Aorta (tissue), 5 donors: ENCODE measurements around the gene PTTG2. TPM values are rescaled to one million over a fixed set of nuclear protein-coding genes. Genes with fewer than 3 reads are reported as not detected.
A peak's percentile ranks its signal among the peaks of the same experiment; 100 is the strongest.
"Not testable (repeated sequence)": the region's sequence is repeated elsewhere in the genome, so short reads cannot be mapped to it uniquely, and the experiment has no call there.

Source experiments
- ATAC-seq: fragments of 200-7000 bp; cut with Tn5 transposase; one replicate; pipeline ENCODE4 v1.9.1; 2022; ENCODE audit warnings: moderate library complexity; ENCODE audit not compliant: low FRiP score
- DNase-seq, 2 donors: peaks; one replicate each; pipeline ENCODE4 v3.0.0-alpha.2; 2020
- H3K27ac ChIP-seq, 2 donors: one replicate each; pipeline ENCODE4 v1.5.1; 2013; ENCODE audit warnings: low read length in 2 of 2, mild to moderate bottlenecking in 2 of 2, moderate library complexity in 2 of 2, control low read depth in 1 of 2, inconsistent platforms in 1 of 2, low read depth in 1 of 2
- H3K27me3 ChIP-seq, 2 donors: one replicate each; pipeline ENCODE4 v1.6.1; 2013; ENCODE audit warnings: control low read depth in 1 of 2, low read length in 1 of 2, mild to moderate bottlenecking in 1 of 2, moderate library complexity in 1 of 2; ENCODE audit not compliant: insufficient read depth in 2 of 2, control insufficient read depth in 1 of 2
- H3K36me3 ChIP-seq, 2 donors: one replicate each; pipeline ENCODE4 v1.6.1; 2013; ENCODE audit warnings: control low read depth in 1 of 2, low read length in 1 of 2, mild to moderate bottlenecking in 1 of 2; ENCODE audit not compliant: insufficient read depth in 2 of 2, control insufficient read depth in 1 of 2
- H3K4me1 ChIP-seq, 2 donors: one replicate each; pipeline ENCODE4 v1.6.1; 2013; ENCODE audit warnings: low read length in 2 of 2, control low read depth in 1 of 2, mild to moderate bottlenecking in 1 of 2, moderate library complexity in 1 of 2; ENCODE audit not compliant: insufficient read depth in 2 of 2, control insufficient read depth in 1 of 2
- H3K4me3 ChIP-seq, 2 donors: one replicate each; pipeline ENCODE4 v1.5.1; 2013; ENCODE audit warnings: low read length in 2 of 2, control low read depth in 1 of 2, mild to moderate bottlenecking in 1 of 2
- H3K9me3 ChIP-seq: one replicate; pipeline ENCODE4 v1.6.1; 2013; ENCODE audit warnings: mild to moderate bottlenecking, low read length; ENCODE audit not compliant: control insufficient read depth
- WGBS, 2 donors: extraction: QIAGEN DNeasy Blood & Tissue Kit; methylation state at CpG; one replicate each; pipeline ENCODE4 v1.1.7; 2013; 5-methylcytosine and 5-hydroxymethylcytosine counted together
- intact Hi-C, 2 donors: fragments of 100-400 bp; cut with DNase I; formaldehyde crosslinking; loops; one replicate each; pipeline versions ENCODE4 v1.14.2 to v1.15.0; 2022
- polyA plus RNA-seq, 2 donors: library from polyadenylated mRNA; stranded (reverse); fragments of 200-250 nt; gene quantifications; one replicate each; pipeline ENCODE4 v1.2.3, GENCODE V29; 2013
- total RNA-seq, 2 donors: library from RNA; stranded (reverse); fragmentation: NEBNext Ultra II Directional; extraction: Animal tissue kit (Norgen Biotek cat#: 25700); gene quantifications; one replicate each; pipeline ENCODE4 v1.2.1, GENCODE V29; 2021
- donor health status: healthy with polysubstance abuse.
- donor health status: Bipolar disorder and iron deficiency.
- donor health status: DM: no; HTN: no; CAD: no.
- donor health status: DM: no; HTN: no; CAD: no.
- donor health status: DM: yes; HTN: yes; CAD: no.

The PTTG2 gene
- total and polyA plus RNA-seq, 4 donors, result 0.79 to 5.9 (median 4.1) TPM; not detected in 1

- WGBS, 2 donors, result 1 to 3% methylated on average over 5 of the region's 5 CpGs
- no peaks in the 10 kb centered on the region for H3K9me3 ChIP-seq
- no peaks in the 10 kb centered on the region for H3K36me3 ChIP-seq
- no peak for ATAC-seq
- intact Hi-C loops, result loop anchor here in 1 of 2 donors (5.0 kb wide), 1 partner anchor 60 kb away; no protein-coding TSS in a partner anchor
- peaks cover 4 to 16% of the 10 kb centered on the region in 2 donors for H3K4me1 ChIP-seq
- no peaks in the 10 kb centered on the region for H3K27me3 ChIP-seq
- DNase-seq, result no peak
- H3K4me3 ChIP-seq, result no peak overlapping the region
- peak overlapping the region in 1 of 2 donors; percentile 97 for H3K27ac ChIP-seq
Measured at GRCh38 chr4:37967736-37968135, 7.5 kb downstream of the PTTG2 start.

DNA sequence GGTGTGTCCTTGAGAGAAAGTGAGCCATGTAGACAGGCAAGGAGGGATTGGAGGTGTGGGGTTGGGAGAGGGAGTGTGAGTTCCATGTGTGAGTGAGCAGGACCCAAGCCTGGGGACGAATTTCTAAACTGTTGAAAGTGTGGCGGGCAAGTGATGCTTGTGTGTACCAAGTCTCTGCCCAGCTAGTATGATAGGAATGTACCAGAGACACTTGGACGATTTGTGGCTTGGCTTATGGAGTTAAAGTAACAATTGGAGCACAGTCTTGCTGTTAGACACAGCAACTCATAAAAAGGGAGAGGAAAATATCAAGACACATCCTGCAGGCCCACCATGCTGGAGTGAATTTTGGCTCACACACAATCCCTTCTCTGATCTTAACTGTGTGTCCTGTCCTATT is 8.5 kb downstream of the PTTG2 start:
- no peaks in the 10 kb centered on the region for H3K36me3 ChIP-seq
- no peak for DNase-seq
- H3K4me1 ChIP-seq, result peaks cover 4 to 19% of the 10 kb centered on the region in 2 donors
- H3K4me3 ChIP-seq, result no peak overlapping the region
- no peaks in the 10 kb centered on the region for H3K9me3 ChIP-seq
- peak overlapping the region; percentile 32 to 97 for H3K27ac ChIP-seq
- no peaks in the 10 kb centered on the region for H3K27me3 ChIP-seq
- no peak for ATAC-seq
- intact Hi-C loops, result loop anchor here in 1 of 2 donors (5.0 kb wide), 1 partner anchor 61 kb away; no protein-coding TSS in a partner anchor
- 20 to 22% methylated on average over 3 of the region's 3 CpGs for WGBS, 2 donors

DNA sequence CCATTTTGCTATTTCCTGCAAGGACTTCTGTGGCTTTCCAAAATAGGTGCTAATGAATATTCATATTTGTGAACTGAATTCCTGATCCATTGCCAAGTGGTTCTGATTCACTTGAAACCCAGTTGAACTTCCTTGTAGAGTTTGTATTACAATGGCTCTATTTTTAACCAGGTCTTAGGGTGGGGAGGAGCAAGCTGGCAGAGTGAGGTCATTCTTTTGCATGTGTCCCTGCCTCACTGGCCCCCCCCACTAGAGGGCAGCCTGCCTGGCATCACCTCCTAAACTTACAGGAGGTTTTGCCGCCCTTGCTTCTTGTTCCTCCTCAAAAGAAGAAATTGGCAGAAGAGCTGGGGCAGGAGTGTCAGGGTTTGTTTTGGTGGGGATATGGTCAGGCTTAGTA is 10.5 kb downstream of the PTTG2 start:
- peaks cover 7 to 19% of the 10 kb centered on the region in 2 donors for H3K4me1 ChIP-seq
- WGBS, 2 donors, result 6 to 21% methylated on average over 1 of the region's 1 CpG
- ATAC-seq (peak; percentile 88), DNase-seq (peak; percentile 91 to 92)
- no peak overlapping the region for H3K4me3 ChIP-seq
- H3K36me3 ChIP-seq, result no peaks in the 10 kb centered on the region
- H3K27me3 ChIP-seq, result no peaks in the 10 kb centered on the region
- peak overlapping the region; percentile 84 to 93 for H3K27ac ChIP-seq
- intact Hi-C loops, result loop anchor here in 1 of 2 donors (5.0 kb wide), 1 partner anchor 63 kb away; no protein-coding TSS in a partner anchor
- no peaks in the 10 kb centered on the region for H3K9me3 ChIP-seq

DNA sequence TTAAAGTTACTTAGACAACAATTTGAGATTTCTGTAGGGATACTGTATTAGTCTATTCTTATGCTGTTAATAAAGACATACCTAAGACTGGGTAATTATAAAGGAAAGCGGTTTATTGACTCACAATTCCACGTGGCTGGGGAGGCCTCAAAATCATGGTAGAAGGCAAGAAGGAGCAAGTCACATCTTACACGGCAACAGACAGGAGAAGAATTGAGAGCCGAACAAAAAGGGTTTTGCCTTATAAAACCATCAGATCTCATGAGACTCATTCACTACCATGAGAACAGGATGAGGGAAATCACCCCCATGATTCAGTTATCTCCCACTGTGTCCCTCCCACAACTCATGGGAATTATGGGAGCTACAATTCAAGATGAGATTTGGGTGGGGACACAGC is 11.0 kb downstream of the PTTG2 start:
- Histone ChIP-seq H3K4me3 (no peak overlapping the region), H3K27ac (peak overlapping the region in 1 of 2 donors; percentile 84), H3K36me3 (no peaks in the 10 kb centered on the region), H3K9me3 (no peaks in the 10 kb centered on the region), H3K4me1 (peaks cover 4 to 19% of the 10 kb centered on the region in 2 donors), H3K27me3 (no peaks in the 10 kb centered on the region)
- intact Hi-C loops, result loop anchor here in 1 of 2 donors (5.0 kb wide), 1 partner anchor 64 kb away; no protein-coding TSS in a partner anchor
- DNase-seq (no peak), ATAC-seq (no peak)
- 84 to 86% methylated on average over 4 of the region's 4 CpGs for WGBS, 2 donors

GRCh38 chr4:37973441-37973840 is 13.2 kb downstream of the PTTG2 start:
- WGBS, 2 donors, result 36 to 45% methylated on average over 3 of the region's 3 CpGs
- Histone ChIP-seq H3K9me3 (no peaks in the 10 kb centered on the region), H3K27me3 (no peaks in the 10 kb centered on the region), H3K36me3 (no peaks in the 10 kb centered on the region), H3K4me1 (peaks cover 4 to 14% of the 10 kb centered on the region in 2 donors), H3K4me3 (no peak overlapping the region), H3K27ac (peak overlapping the region in 1 of 2 donors; percentile 84)
- DNase-seq (no peak), ATAC-seq (no peak)
- intact Hi-C loops, result loop anchor here in 1 of 2 donors (5.0 kb wide), 1 partner anchor 66 kb away; no protein-coding TSS in a partner anchor

- intact Hi-C loops, result loop anchor here (5.0 kb wide), 4 partner anchors 37 to 148 kb away; partner anchors contain the start of genes PGM2 (in 2 of the 2) and TBC1D1 (in 1 of the 2)
- H3K4me3 ChIP-seq, H3K27ac ChIP-seq, DNase-seq, H3K9me3 ChIP-seq, H3K36me3 ChIP-seq, H3K4me1 ChIP-seq, H3K27me3 ChIP-seq, ATAC-seq: not testable (repeated sequence)
- 87 to 97% methylated on average over 12 of the region's 13 CpGs for WGBS, 2 donors
Measured at GRCh38 chr4:37975321-37975822, 15.2 kb downstream of the PTTG2 start.

GRCh38 chr4:37976507-37976906 is 16.3 kb downstream of the PTTG2 start:
- DNase-seq (no peak), ATAC-seq (no peak)
- Histone ChIP-seq H3K36me3 (no peaks in the 10 kb centered on the region), H3K4me1 (peaks cover 4% of the 10 kb centered on the region in 2 donors), H3K27me3 (no peaks in the 10 kb centered on the region), H3K9me3 (no peaks in the 10 kb centered on the region), H3K4me3 (peak overlapping the region; percentile 37 to 45), H3K27ac (peak overlapping the region; percentile 58 to 96)
- intact Hi-C loops, result loop anchor here (5.0 kb wide), 4 partner anchors 36 to 149 kb away; partner anchors contain the start of genes PGM2 (in 2 of the 2) and TBC1D1 (in 1 of the 2)
- 32 to 35% methylated on average over 3 of the region's 3 CpGs for WGBS, 2 donors

- no peaks in the 10 kb centered on the region for H3K36me3 ChIP-seq
- no peaks in the 10 kb centered on the region for H3K9me3 ChIP-seq
- peak overlapping the region; percentile 61 to 91 for H3K4me3 ChIP-seq
- H3K4me1 ChIP-seq, result peaks cover 5 to 6% of the 10 kb centered on the region in 2 donors
- H3K27me3 ChIP-seq, result no peaks in the 10 kb centered on the region
- DNase-seq (peak; percentile 92 to 96), ATAC-seq (peak; percentile 89)
- WGBS, 2 donors, result 1 to 2% methylated on average over 27 to 50 of the region's 50 CpGs
- peak overlapping the region; percentile 96 to 97 for H3K27ac ChIP-seq
- intact Hi-C loops, result loop anchor here (5.0 kb wide), 4 partner anchors 35 to 150 kb away; partner anchors contain the start of genes PGM2 (in 2 of the 2) and TBC1D1 (in 1 of the 2)
Measured at GRCh38 chr4:37976991-37977470, 16.8 kb downstream of the PTTG2 start.
